Neural cell (in vitro differentiated cells): ENCODE measurements around the gene FBXO48. TPM values are rescaled to one million over a fixed set of nuclear protein-coding genes. Genes with fewer than 3 reads are reported as not detected.

Experiments used
- H2AFZ ChIP-seq: fragments of 200-600, 300-800 bp; sonication (generic), shearing (Covaris generic); 2 replicates; pipeline ENCODE4 v1.6.0; 2014; ENCODE audit warnings: low read depth, mild to moderate bottlenecking, antibody characterized with exemption, low read length, moderate library complexity
- H3F3A ChIP-seq: fragments of 200-600 bp; shearing (Covaris generic); 2 replicates; pipeline ENCODE4 v1.6.1; 2016; ENCODE audit warnings: mild to moderate bottlenecking, moderate library complexity, mixed read lengths, antibody characterized with exemption, low read length; ENCODE audit not compliant: insufficient read depth, poor library complexity, severe bottlenecking
- H3K27ac ChIP-seq: fragments of 200-600, 300-800 bp; sonication (generic), shearing (Covaris generic); 2 replicates; pipeline ENCODE4 v1.5.1; 2014; ENCODE audit warnings: mild to moderate bottlenecking, low read length, moderate library complexity
- H3K27me3 ChIP-seq: fragments of 300-800, 200-600 bp; sonication (generic), shearing (Covaris generic); 2 replicates; pipeline ENCODE4 v1.6.0; 2014; ENCODE audit warnings: mild to moderate bottlenecking, low read depth, low read length, moderate library complexity; ENCODE audit not compliant: insufficient read depth
- H3K36me3 ChIP-seq: fragments of 300-800, 200-600 bp; sonication (generic), shearing (Covaris generic); 2 replicates; pipeline ENCODE4 v1.5.1; 2014; ENCODE audit warnings: mild to moderate bottlenecking, antibody characterized with exemption, low read length, moderate library complexity; ENCODE audit not compliant: insufficient read depth
- H3K4me2 ChIP-seq: fragments of 300-800, 200-600 bp; sonication (generic), shearing (Covaris generic); 2 replicates; pipeline ENCODE4 v1.6.0; 2014; ENCODE audit warnings: mild to moderate bottlenecking, low read length
- H3K4me3 ChIP-seq: fragments of 300-800, 200-600 bp; sonication (generic), shearing (Covaris generic); 2 replicates; pipeline ENCODE4 v1.5.1; 2014; ENCODE audit warnings: mild to moderate bottlenecking, low read length, moderate library complexity
- H3K79me2 ChIP-seq: fragments of 200-600 bp; shearing (Covaris generic); replicated peaks from 2 replicates; pipeline ENCODE4 v1.6.0; 2014; ENCODE audit warnings: mild to moderate bottlenecking, low read length, moderate library complexity; ENCODE audit not compliant: insufficient read depth
- H3K9ac ChIP-seq: fragments of 300-800, 200-600 bp; sonication (generic), shearing (Covaris generic); 2 replicates; pipeline ENCODE4 v1.6.1; 2016; ENCODE audit warnings: mild to moderate bottlenecking, low read length, mixed read lengths
- H3K9me2 ChIP-seq: fragments of 200-600 bp; shearing (Covaris generic); 2 replicates; pipeline ENCODE4 v1.6.1; 2016; ENCODE audit warnings: mild to moderate bottlenecking, low read length, mixed read lengths; ENCODE audit not compliant: insufficient read depth
- H3K9me3 ChIP-seq: fragments of 200-600, 300-800 bp; sonication (generic), shearing (Covaris generic); 2 replicates; pipeline ENCODE4 v1.6.1; 2016; ENCODE audit warnings: mild to moderate bottlenecking, mixed run types, low read length, moderate library complexity, mixed read lengths
- H4K20me1 ChIP-seq: fragments of 200-600 bp; shearing (Covaris generic); 2 replicates; pipeline ENCODE4 v1.6.1; 2016; ENCODE audit warnings: mild to moderate bottlenecking, mixed run types; ENCODE audit not compliant: insufficient read depth
- CTCF ChIP-seq: fragments of 450-650 bp; IDR thresholded peaks from 2 replicates; pipeline ENCODE4 v1.5.1; 2014; ENCODE audit warnings: antibody characterized with exemption, mild to moderate bottlenecking, moderate library complexity; ENCODE audit not compliant: poor library complexity, severe bottlenecking
- EP300 ChIP-seq: fragments of 450-650 bp; conservative IDR thresholded peaks from 2 replicates; pipeline ENCODE4 v1.6.1; 2014; ENCODE audit warnings: antibody characterized with exemption, mild to moderate bottlenecking, moderate library complexity; ENCODE audit not compliant: poor library complexity, severe bottlenecking
- EZH2 ChIP-seq: fragments of 200-600, 300-800 bp; shearing (Covaris generic), sonication (generic); IDR thresholded peaks from 2 replicates; pipeline ENCODE4 v1.6.1; 2014; ENCODE audit warnings: antibody characterized with exemption, low read length, borderline replicate concordance, mild to moderate bottlenecking; ENCODE audit not compliant: insufficient read depth, poor library complexity, severe bottlenecking
- MXI1 ChIP-seq: fragments of 450-650 bp; conservative IDR thresholded peaks from 2 replicates; pipeline ENCODE4 v1.6.1; 2014; ENCODE audit warnings: antibody characterized with exemption, mild to moderate bottlenecking; ENCODE audit not compliant: poor library complexity, severe bottlenecking
- POLR2AphosphoS5 ChIP-seq: IDR thresholded peaks from 2 replicates; pipeline ENCODE4 v1.6.1; 2012
- RAD21 ChIP-seq: fragments of 450-650 bp; conservative IDR thresholded peaks from 2 replicates; pipeline ENCODE4 v1.6.1; 2014; ENCODE audit warnings: antibody characterized with exemption, mild to moderate bottlenecking, moderate library complexity
- SMC3 ChIP-seq: fragments of 450-650 bp; conservative IDR thresholded peaks from 2 replicates; pipeline ENCODE4 v1.6.1; 2014; ENCODE audit warnings: antibody characterized with exemption, mild to moderate bottlenecking, moderate library complexity; ENCODE audit not compliant: poor library complexity
- TAF1 ChIP-seq: IDR thresholded peaks from 2 replicates; pipeline ENCODE4 v1.6.1; 2012; ENCODE audit warnings: low read depth
- polyA plus RNA-seq: library from polyadenylated mRNA; depleted of rRNA; stranded (reverse); fragments of >200 nt; gene quantifications from 2 replicates; pipeline ENCODE4 v1.2.3, GENCODE V29; 2014
- TF ChIP-seq, protein P1 (sequence below): IDR thresholded peaks from 2 replicates; pipeline ENCODE4 v1.6.1; 2012; ENCODE audit warnings: borderline replicate concordance

Gene FBXO48
- polyA plus RNA-seq, 1 donor from 2014 or later: 0.45 TPM

DNA sequence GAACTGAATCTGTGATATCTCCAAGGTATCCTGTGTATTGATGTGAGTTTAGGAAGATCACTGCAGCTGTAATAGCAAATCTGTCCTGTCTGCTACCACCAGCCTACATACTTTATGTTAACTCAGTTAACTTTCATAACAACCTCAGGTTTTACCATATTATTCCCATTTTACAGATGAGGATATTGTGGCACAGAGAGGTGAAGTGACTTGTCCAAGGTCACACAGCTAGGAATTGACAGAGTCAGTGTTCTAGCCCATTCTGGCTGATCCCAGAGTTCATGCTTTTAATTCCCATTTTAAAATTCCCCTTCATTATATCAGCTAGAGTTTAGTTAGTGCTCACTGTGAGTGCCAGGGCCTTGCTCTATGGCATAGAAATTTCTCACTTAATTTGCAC is 52.6 kb downstream of the FBXO48 start:
- H4K20me1 ChIP-seq: no peaks in the 10 kb centered on the region
- no peaks in the 10 kb centered on the region for H3K27me3 ChIP-seq
- no peak overlapping the region for H3K9ac ChIP-seq
- no peak for TF ChIP-seq POLR2AphosphoS5
- no peaks in the 10 kb centered on the region for H3F3A ChIP-seq
- H3K4me3 ChIP-seq: no peak overlapping the region
- H3K9me3 ChIP-seq: no peaks in the 10 kb centered on the region
- no peaks in the 10 kb centered on the region for H3K9me2 ChIP-seq
- no peaks in the 10 kb centered on the region for H3K79me2 ChIP-seq
- no peak overlapping the region for H2AFZ ChIP-seq
- H3K27ac ChIP-seq: no peak overlapping the region
- no peaks in the 10 kb centered on the region for H3K36me3 ChIP-seq
- H3K4me2 ChIP-seq: no peak overlapping the region

DNA sequence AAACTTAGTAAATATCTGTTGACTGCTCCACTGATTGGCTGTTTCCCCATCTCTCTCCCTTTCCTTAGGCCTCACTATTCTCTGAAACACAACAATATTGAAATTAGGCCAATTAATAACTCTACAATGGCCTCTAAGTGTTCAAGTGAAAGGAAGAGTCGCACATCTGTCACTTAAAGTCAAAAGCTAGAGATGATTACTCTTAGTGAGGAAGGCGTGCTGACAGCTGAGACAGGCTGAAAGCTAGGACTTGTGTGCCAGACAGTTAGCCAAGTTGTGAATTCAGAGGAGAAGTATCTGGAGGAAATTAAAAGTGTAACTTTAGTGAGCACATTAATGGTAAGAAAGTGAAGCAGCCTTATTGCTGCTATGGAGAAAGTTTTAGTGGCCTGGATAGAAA is 53.6 kb downstream of the FBXO48 start:
- Histone ChIP-seq H4K20me1 (no peaks in the 10 kb centered on the region), H3K9me2 (no peaks in the 10 kb centered on the region), H3K4me3 (no peak overlapping the region), H3K9ac (no peak overlapping the region), H3K27ac (no peak overlapping the region), H3K9me3 (no peaks in the 10 kb centered on the region), H3K27me3 (no peaks in the 10 kb centered on the region), H3K36me3 (no peaks in the 10 kb centered on the region), H3K79me2 (no peaks in the 10 kb centered on the region), H2AFZ (no peak overlapping the region), H3F3A (no peaks in the 10 kb centered on the region), H3K4me2 (no peak overlapping the region)
- no peak for TF ChIP-seq TAF1
- TF ChIP-seq, protein P1, sequence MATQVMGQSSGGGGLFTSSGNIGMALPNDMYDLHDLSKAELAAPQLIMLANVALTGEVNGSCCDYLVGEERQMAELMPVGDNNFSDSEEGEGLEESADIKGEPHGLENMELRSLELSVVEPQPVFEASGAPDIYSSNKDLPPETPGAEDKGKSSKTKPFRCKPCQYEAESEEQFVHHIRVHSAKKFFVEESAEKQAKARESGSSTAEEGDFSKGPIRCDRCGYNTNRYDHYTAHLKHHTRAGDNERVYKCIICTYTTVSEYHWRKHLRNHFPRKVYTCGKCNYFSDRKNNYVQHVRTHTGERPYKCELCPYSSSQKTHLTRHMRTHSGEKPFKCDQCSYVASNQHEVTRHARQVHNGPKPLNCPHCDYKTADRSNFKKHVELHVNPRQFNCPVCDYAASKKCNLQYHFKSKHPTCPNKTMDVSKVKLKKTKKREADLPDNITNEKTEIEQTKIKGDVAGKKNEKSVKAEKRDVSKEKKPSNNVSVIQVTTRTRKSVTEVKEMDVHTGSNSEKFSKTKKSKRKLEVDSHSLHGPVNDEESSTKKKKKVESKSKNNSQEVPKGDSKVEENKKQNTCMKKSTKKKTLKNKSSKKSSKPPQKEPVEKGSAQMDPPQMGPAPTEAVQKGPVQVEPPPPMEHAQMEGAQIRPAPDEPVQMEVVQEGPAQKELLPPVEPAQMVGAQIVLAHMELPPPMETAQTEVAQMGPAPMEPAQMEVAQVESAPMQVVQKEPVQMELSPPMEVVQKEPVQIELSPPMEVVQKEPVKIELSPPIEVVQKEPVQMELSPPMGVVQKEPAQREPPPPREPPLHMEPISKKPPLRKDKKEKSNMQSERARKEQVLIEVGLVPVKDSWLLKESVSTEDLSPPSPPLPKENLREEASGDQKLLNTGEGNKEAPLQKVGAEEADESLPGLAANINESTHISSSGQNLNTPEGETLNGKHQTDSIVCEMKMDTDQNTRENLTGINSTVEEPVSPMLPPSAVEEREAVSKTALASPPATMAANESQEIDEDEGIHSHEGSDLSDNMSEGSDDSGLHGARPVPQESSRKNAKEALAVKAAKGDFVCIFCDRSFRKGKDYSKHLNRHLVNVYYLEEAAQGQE: no peak
- TF ChIP-seq SMC3: no peak
- no peak for TF ChIP-seq EZH2
- TF ChIP-seq EP300: no peak
- TF ChIP-seq POLR2AphosphoS5: no peak

GRCh38 chr2:68412127-68412819 is 54.8 kb downstream of the FBXO48 start:
- H4K20me1 ChIP-seq: no peaks in the 10 kb centered on the region
- no peaks in the 10 kb centered on the region for H3K27me3 ChIP-seq
- no peak overlapping the region for H3K27ac ChIP-seq
- no peak overlapping the region for H3K4me2 ChIP-seq
- no peaks in the 10 kb centered on the region for H3F3A ChIP-seq
- H3K36me3 ChIP-seq: no peaks in the 10 kb centered on the region
- H2AFZ ChIP-seq: no peak overlapping the region
- H3K9ac ChIP-seq: no peak overlapping the region
- no peaks in the 10 kb centered on the region for H3K9me3 ChIP-seq
- no peaks in the 10 kb centered on the region for H3K9me2 ChIP-seq
- no peak overlapping the region for H3K4me3 ChIP-seq
- no peak for TF ChIP-seq RAD21
- TF ChIP-seq MXI1: no peak
- TF ChIP-seq POLR2AphosphoS5: no peak
- TF ChIP-seq CTCF: no peak
- TF ChIP-seq EP300: no peak
- TF ChIP-seq TAF1: no peak
- no peak for TF ChIP-seq SMC3
- no peak for TF ChIP-seq EZH2
- TF ChIP-seq, protein P1: no peak
- no peaks in the 10 kb centered on the region for H3K79me2 ChIP-seq
